LNCaP clone FGC (cell line): ENCODE measurements around the gene DYTN.

ENCODE experiments used
- DNase-seq: peaks from one replicate; pipeline ENCODE4 v3.0.0-alpha.2; 2011; ENCODE audit warnings: low read depth
- H3K4me3 ChIP-seq: 2 replicates; pipeline ENCODE4 v1.5.1; 2011; ENCODE audit warnings: mild to moderate bottlenecking, low read depth, low read length, control low read depth
- TF ChIP-seq, protein P1 (sequence below): IDR thresholded peaks from 2 replicates; pipeline ENCODE4 v1.5.1; 2012; ENCODE audit warnings: mild to moderate bottlenecking; ENCODE audit not compliant: control insufficient read depth, insufficient read depth; ENCODE audit errors: extremely low read depth

The DYTN gene

DNA sequence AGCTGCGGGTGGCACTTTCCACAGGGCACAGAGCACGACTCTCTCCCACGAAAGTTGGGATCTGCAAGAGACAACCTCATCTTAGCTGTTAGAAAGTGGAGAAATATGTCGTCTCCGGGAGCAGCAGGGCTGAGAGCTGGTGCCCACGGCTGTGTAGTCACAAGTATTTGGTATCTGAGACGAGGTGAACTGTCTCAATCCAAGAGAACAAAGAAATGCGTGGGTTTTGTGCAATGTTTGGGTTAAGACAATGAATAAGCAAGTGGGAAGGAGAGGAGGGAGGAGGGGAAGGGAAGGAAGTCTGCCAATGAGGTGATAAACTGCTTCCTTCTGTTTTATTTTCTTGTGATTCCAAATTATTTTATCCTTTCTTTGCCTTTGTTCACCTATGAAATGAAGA lies 18.0 kb downstream of the DYTN start:
- DNase-seq: no peak
- H3K4me3 ChIP-seq: no peak overlapping the region
- TF ChIP-seq, protein P1, sequence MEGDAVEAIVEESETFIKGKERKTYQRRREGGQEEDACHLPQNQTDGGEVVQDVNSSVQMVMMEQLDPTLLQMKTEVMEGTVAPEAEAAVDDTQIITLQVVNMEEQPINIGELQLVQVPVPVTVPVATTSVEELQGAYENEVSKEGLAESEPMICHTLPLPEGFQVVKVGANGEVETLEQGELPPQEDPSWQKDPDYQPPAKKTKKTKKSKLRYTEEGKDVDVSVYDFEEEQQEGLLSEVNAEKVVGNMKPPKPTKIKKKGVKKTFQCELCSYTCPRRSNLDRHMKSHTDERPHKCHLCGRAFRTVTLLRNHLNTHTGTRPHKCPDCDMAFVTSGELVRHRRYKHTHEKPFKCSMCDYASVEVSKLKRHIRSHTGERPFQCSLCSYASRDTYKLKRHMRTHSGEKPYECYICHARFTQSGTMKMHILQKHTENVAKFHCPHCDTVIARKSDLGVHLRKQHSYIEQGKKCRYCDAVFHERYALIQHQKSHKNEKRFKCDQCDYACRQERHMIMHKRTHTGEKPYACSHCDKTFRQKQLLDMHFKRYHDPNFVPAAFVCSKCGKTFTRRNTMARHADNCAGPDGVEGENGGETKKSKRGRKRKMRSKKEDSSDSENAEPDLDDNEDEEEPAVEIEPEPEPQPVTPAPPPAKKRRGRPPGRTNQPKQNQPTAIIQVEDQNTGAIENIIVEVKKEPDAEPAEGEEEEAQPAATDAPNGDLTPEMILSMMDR: no peak

DNA sequence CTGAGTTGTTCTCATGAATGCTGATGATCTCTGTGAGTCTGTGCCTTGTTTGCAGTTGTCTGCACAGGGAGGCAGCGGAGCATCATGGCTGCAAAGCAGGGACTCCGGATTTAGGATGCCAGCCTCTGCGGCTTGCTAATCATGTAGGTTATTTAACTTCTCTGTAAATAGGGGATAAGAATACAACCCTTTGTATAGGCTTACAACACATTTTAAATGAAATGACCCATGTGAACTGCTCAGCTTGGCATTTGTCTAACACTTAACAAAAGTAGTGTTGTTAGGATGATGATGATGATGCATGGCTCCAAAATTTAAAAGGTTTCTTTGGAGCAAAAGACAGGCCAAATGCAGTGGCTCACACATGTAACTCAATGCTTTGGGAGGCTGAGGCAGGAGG lies 19.4 kb downstream of the DYTN start:
- TF ChIP-seq, protein P1: no peak
- H3K4me3 ChIP-seq: no peak overlapping the region
- no peak for DNase-seq

DNA sequence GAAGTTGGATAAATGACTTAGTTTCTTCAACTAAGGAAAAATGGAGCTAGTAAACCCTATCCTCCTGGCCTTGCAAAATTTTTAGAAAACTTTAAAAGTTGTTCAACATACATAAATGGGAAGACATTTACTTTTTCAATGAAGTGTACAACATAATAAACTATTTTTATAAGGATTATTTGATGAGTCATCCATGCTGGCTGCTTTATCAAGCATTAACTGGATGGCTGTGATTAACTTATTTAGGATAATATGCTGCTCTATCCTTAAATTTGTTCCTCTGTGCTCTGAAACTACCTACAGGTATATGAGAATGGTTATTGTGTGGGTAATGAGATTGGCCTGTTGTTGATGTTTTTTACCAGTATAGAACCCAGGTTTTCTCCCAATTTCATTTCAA lies 21.3 kb downstream of the DYTN start:
- TF ChIP-seq, protein P1: no peak

DNA sequence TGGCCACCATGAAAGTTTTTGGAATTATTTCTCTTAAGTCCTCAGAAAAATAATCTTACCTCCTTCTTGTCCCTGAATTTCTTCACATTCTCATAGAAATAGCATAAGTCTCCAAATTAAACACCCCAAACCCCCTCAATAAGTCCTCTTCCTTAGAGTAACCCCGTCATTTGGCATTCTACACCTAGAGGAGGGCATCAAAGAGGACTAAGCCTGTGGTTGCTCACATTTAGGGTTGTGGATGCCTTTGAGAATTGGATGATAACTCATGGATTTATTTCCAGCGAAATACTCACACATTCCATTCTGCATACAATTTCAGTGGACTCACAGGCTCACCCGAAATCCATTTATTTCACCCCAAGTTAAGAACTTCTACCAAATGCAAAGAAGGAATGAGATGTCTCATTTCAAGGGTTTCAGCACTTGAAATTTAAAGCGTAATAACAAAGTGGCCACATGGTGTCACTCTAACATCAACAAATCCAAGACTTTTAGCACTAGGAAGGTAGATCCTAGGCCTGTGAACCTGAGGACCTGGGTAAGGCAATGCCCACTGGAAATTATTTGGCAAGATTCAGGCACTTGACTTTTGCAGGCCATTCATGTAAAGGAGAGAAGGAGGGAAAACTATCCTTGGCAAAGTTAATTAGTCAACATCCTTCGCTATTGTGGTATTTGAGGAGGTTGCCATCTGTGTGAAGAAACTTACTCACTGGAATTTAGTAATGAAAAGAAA lies 24.6 kb downstream of the DYTN start:
- no peak overlapping the region for H3K4me3 ChIP-seq
- TF ChIP-seq, protein P1: peak; percentile 60
- peak; percentile 43 for DNase-seq

More for the DNA sequence above, 21.3 kb downstream of the DYTN start:
- H3K4me3 ChIP-seq: no peak overlapping the region
- no peak for DNase-seq

DNA sequence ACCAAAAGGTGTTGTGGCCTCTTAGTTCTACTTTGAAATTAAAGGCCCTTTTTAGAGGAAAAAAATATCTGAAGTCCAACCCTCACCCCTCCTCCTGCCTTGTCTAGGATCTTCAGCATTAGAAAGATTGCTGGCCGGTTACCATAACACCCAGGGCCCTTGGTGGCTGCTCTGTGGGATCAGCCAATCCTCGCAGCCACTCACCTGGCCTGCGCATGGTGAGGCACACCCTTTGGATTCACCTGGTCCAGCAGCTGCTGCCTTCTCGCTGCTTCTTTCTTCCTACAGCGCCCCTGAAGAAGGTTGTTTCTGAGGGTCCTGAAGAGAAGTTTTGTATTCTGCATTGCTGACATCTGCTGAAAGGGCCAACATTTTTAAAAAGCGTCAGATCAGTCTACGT lies 25.2 kb downstream of the DYTN start:
- TF ChIP-seq, protein P1: no peak
- no peak for DNase-seq
- H3K4me3 ChIP-seq: no peak overlapping the region

DNA sequence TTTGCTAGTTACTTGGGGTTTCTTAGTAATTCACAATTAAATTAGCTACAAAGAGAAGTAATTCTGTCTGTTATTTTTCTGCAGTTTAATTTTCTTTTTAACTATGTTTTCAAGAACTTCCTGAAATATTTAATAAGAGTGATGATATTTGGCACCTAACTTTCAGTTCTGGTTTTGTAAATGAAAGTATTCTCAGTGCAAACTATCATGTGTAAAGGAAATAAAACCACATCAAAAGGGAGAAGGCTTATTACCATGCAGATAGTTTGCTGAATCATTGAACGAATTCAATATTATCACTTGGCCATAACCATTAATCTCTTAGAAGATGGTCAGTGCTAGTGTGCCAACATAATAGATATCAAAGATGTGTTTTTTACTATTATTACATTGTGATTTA lies 29.2 kb downstream of the DYTN start:
- TF ChIP-seq, protein P1: no peak

DNA sequence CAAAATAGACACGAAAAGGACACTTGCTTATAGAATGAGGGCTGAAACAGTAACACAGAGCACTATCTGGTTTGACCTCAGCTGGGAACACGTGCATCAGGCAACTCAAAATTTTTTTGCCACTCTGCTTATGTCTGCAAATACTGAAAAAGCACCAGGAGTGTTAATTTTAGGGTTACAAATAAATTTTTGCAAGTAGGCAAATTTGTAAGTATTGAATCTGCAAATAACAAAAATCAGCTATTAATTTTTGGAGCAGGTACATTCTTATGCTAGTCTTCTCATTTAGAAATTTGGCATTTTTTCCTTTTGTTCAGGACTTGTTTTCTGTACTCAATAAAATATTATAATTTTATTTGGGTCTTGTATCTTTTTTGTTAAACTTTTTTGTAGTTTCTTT lies 29.7 kb downstream of the DYTN start:
- H3K4me3 ChIP-seq: no peak overlapping the region
- no peak for DNase-seq
- TF ChIP-seq, protein P1: no peak

More for the DNA sequence above, 29.2 kb downstream of the DYTN start:
- H3K4me3 ChIP-seq: no peak overlapping the region
- DNase-seq: no peak
